22Rv1 (cell line): ENCODE data around the gene CMTM4.

ENCODE experiments used
- H3K27ac ChIP-seq: fragments of 450-650 bp; 2 replicates; pipeline ENCODE4 v1.5.1; 2017
- CTCF ChIP-seq: fragments of 450-650 bp; IDR thresholded peaks from 2 replicates; pipeline ENCODE4 v1.5.1; 2017; ENCODE audit warnings: mild to moderate bottlenecking
- ZFX ChIP-seq: fragments of 450-650 bp; IDR thresholded peaks from 2 replicates; pipeline ENCODE4 v1.6.1; 2017; ENCODE audit warnings: antibody characterized with exemption, borderline replicate concordance

The CMTM4 gene

GRCh38 chr16:66682271-66682670, 14.3 kb downstream of the CMTM4 start:
- H3K27ac ChIP-seq: no peak overlapping the region
- TF ChIP-seq CTCF: no peak

GRCh38 chr16:66681676-66682075, 14.9 kb downstream of the CMTM4 start:
- no peak overlapping the region for H3K27ac ChIP-seq
- TF ChIP-seq CTCF (no peak), ZFX (no peak)

GRCh38 chr16:66678337-66678736, 18.2 kb downstream of the CMTM4 start:
- TF ChIP-seq CTCF: no peak
- TF ChIP-seq ZFX: no peak
- H3K27ac ChIP-seq: no peak overlapping the region

- no peak for TF ChIP-seq CTCF
- TF ChIP-seq ZFX: no peak
- no peak overlapping the region for H3K27ac ChIP-seq
These were observed 18.7 kb downstream of the CMTM4 start for GRCh38 chr16:66677836-66678235.

GRCh38 chr16:66677179-66677578, 19.4 kb downstream of the CMTM4 start:
- H3K27ac ChIP-seq: no peak overlapping the region
- TF ChIP-seq CTCF: no peak
- no peak for TF ChIP-seq ZFX

GRCh38 chr16:66676599-66676998, 19.9 kb downstream of the CMTM4 start:
- no peak for TF ChIP-seq CTCF
- TF ChIP-seq ZFX: no peak
- H3K27ac ChIP-seq: no peak overlapping the region

- TF ChIP-seq CTCF: no peak
- no peak for TF ChIP-seq ZFX
- H3K27ac ChIP-seq: no peak overlapping the region
These were observed 22.9 kb downstream of the CMTM4 start for GRCh38 chr16:66673691-66674090.
